Epithelial cell of proximal tubule (primary cell): ENCODE results near the gene TTLL11. TPM values are rescaled to one million over a fixed set of nuclear protein-coding genes. Genes with fewer than 3 reads are reported as not detected.

Experiments
- DNase-seq: peaks from one replicate; pipeline ENCODE4 v3.0.0-alpha.2; 2011; ENCODE audit warnings: low read depth
- H3K4me3 ChIP-seq: 2 replicates; pipeline ENCODE4 v1.5.1; 2011; ENCODE audit warnings: low read depth, mild to moderate bottlenecking, low read length
- total RNA-seq: library from RNA; depleted of rRNA; stranded (reverse); fragments of >200 nt; gene quantifications from 2 replicates; pipeline ENCODE4 v1.2.3, GENCODE V29; 2015
- TF ChIP-seq, protein P1 (sequence below): conservative IDR thresholded peaks from 2 replicates; pipeline ENCODE4 v1.5.1; 2012; ENCODE audit warnings: low read depth, mild to moderate bottlenecking, low read length

TTLL11 gene
- total RNA-seq, 1 donor from 2014 or later: 0.75 TPM

DNA sequence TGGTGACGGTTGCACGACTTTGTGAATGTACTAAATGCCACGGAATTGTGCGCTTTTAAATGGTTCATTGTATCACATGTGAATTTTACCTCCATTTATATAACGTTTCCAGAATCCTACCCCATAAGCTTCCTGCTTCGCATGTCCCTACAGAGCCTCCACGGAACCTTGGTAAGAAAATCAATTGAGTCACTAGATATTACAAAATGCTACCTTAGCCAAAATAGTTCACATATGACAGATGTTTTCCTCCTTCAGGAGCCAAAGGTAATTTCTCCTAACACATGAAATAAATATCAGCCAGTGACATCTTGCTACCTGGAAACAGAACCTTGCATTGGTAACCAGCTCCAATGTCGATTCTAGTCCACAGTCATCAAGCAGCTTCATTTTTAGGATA, 125.1 kb downstream of the TTLL11 start:
- H3K4me3 ChIP-seq: no peak overlapping the region
- TF ChIP-seq, protein P1, sequence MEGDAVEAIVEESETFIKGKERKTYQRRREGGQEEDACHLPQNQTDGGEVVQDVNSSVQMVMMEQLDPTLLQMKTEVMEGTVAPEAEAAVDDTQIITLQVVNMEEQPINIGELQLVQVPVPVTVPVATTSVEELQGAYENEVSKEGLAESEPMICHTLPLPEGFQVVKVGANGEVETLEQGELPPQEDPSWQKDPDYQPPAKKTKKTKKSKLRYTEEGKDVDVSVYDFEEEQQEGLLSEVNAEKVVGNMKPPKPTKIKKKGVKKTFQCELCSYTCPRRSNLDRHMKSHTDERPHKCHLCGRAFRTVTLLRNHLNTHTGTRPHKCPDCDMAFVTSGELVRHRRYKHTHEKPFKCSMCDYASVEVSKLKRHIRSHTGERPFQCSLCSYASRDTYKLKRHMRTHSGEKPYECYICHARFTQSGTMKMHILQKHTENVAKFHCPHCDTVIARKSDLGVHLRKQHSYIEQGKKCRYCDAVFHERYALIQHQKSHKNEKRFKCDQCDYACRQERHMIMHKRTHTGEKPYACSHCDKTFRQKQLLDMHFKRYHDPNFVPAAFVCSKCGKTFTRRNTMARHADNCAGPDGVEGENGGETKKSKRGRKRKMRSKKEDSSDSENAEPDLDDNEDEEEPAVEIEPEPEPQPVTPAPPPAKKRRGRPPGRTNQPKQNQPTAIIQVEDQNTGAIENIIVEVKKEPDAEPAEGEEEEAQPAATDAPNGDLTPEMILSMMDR: no peak
- no peak for DNase-seq

DNA sequence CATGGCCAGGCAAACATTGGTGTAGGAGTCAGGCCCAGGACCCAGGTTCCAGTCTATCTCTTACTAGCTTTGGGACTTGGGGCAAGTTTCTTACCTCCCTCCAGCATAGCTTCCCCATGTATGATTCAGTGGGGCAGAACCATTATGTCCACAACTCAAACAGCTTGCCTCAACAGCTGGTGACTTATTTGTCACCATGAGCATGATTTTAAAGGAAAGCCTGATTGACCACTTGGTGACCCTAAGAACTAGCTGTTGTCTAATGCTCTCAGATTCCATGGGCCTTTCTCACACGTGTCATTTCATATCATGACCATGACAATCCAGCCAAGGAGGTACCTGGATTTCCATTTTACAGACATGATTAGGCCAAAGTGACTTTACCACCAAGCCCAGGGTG, 126.4 kb downstream of the TTLL11 start:
- H3K4me3 ChIP-seq: no peak overlapping the region
- TF ChIP-seq, protein P1: no peak
- no peak for DNase-seq

DNA sequence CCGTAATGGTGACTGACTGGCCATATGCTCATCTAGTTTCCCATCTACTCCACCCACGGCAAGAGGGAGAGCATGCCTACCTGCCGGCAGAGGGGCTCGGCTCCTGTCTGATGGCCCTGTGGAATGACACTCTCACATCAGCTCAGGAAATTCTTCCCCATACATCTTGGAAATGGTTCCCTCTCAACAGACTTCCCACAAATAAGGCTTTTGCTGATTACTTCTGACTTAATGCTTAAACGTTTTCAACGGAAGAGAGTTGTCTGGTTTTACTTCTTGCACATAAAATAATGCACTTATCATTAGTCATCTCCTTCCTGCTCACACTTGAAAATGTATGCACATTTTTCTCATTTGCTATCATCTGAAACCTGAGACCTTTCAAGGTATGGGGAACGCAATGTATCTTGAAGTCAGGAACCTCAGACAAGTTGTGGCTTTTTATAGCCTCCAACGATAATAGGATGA, 129.5 kb downstream of the TTLL11 start:
- TF ChIP-seq, protein P1: no peak
- no peak for DNase-seq
- no peak overlapping the region for H3K4me3 ChIP-seq

DNA sequence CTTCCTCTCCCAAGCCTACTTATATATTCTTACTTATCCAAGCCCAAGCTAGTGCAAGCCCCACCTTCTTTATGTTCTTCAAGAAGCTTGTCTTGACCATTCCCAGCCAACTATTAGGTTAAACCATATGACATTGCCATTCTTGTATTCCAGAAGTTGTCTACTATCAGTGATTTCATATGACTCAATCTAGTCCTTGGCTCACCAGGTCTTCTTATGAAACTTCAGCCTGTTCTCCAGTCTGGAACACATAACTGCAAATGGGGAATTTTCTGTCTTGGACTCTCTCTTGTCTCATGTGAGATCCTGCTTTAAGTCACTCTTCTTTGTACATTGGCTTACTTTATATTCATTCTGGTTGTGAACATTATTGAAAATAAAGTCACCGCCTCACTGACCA, 130.7 kb downstream of the TTLL11 start:
- TF ChIP-seq, protein P1: no peak
- no peak overlapping the region for H3K4me3 ChIP-seq
- DNase-seq: no peak

DNA sequence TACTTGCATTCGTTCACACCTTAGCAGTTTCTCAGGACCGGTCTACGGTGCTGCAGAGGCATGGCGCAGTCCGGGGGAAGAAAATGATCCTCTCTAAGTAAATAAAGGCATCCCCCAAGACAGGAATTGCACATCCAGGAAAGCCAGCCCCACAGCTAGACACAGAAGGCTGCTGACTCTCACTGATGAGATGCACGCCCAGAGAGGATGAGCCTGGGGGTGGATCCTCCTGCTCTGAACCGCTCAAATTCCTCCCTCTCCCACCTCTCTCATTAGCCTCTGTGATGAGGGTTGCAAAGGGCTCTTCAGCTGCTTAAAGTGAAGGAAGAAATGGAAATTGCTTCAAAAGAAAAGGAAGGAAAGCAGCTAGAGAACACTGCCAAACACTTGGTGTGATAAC, 132.4 kb downstream of the TTLL11 start:
- TF ChIP-seq, protein P1: no peak
- no peak overlapping the region for H3K4me3 ChIP-seq
- DNase-seq: no peak

DNA sequence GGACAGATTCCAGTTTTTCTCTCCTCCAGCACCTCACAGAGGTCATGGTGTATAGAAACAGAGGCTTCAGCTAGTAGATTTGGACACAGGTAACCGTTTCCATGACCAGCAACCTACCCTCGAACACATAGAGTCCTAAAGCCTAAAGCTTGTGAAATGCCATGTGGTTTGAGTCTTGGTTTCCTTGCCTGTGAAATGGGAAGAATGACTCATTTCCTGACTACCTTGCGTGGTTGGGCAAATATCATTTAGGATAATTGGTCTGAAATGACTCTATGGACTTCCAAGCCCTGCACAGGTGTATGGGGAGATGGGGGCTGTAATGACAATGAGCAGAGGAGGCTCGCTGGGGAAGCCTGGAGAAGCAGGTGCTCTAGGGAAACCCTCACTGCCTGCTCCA, 134.6 kb downstream of the TTLL11 start:
- TF ChIP-seq, protein P1: no peak
- H3K4me3 ChIP-seq: no peak overlapping the region
- DNase-seq: no peak

DNA sequence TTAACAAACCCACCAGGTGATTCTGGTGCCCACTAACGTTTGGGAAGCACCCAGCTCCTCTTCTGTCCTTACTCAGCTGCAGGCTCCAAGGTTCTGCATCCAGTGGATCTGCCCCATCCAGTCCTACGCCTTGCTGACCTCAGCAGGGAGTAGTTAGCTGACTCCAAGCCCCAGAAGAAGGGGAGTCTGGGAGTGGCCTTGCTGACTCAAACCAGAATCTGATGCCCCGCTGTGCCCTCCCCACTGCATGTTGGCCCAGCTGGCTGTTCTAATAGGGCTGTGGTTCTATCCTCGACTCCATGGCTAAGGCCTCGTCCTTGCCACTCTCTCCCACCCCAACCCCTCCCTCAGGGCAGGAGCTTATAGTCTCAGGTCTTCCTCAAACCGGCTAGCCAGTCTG, 136.3 kb downstream of the TTLL11 start:
- no peak for DNase-seq
- TF ChIP-seq, protein P1: no peak
- H3K4me3 ChIP-seq: no peak overlapping the region
